IPS DF 4.7 (cell line): ENCODE measurements around the gene ZFPL1.
A peak's percentile ranks its signal among the peaks of the same experiment; 100 is the strongest.

ENCODE experiments used
- DNase-seq: peaks from one replicate; pipeline ENCODE4 v3.0.0-alpha.2; 2013; ENCODE audit warnings: low spot score; ENCODE audit errors: extremely low read depth

Gene ZFPL1

DNA sequence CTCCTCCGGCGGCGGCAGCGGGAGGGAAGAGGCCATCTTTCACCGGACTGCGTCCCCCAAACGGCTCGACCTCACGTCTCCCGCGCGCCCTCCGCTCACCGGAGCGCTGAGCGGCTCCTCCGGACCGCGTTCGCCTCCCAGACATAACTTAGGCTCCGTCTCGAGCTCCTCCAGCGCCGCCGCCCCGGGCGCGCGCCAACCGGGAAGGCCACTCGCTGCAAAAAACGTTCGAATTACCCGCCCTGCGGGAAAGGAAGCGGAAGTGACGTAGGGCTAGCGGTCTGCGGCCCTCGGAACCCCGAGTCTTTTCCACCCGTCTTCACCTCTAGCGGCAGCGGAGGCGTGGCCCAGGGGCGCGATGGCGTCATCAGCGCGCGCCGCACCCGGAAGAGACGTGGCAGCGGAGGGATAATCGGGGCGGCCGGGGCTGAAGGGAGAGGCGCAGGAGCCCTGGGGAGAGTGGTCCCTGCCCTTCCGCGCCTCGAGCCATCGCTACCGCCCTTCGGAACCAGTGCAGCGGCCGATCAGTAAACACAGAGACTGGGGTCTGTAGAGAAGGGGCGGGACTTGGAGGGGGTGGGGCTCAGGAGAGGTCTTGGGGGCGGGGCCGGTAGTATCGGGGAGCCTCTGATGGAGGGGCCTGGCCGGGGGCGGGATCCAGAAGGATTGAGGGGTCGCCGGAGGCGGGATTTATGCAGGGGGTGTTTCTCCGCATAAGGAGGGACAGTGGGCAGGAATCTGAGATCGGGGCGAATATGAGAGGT is at the start of gene ZFPL1, which contains the start of gene CDCA5:
Gene ZFPL1, plus strand, starts transcription at position 389 of the 764 bp plus-strand sequence. CDS start 477 bp downstream, outside the sequence.
Gene CDCA5, minus strand, starts transcription at position 207 of the 764 bp plus-strand sequence. Its CDS starts 62 bp downstream, at position 145.
- DNase-seq: no peak

DNA sequence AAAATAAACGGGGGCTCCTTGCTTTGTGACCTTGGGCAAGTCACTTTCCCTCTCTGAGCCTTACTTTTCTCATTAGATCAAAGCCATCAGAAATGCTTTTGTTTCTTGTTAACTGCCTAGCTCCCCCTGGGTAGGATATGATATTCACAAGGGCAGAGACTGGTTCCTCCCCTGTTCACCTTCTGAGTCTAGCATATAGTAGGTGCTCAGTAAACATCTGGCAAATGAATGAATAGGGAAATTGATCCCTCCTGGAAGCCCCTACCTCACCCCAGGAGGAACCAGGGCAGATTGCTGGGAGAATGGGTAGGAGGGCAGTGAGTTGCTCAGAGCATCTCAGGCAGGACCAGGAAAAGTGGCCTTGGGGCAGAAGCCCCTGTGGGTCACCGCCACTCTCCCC is 49.6 kb upstream of the ZFPL1 start:
- no peak for DNase-seq

DNA sequence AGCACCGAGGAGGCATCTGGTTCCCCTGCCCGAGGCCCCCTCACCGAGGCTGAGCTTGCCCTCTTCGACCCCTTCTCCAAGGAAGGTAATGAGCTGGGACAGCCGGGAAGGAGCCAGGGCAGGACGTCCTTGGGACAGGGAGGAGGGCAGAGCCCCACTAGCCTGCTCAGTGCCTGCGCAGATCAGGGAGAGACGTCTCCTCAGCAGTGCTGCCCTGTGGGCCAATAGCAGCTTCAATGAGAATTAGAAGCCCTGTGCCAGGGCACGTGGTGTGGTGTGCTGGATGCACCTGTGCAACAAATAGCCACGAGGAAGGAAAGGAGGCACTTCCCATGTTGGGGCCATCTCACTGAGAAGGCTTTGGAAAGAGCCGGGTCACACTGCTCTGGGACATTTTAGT is 48.4 kb upstream of the ZFPL1 start:
- no peak for DNase-seq

DNA sequence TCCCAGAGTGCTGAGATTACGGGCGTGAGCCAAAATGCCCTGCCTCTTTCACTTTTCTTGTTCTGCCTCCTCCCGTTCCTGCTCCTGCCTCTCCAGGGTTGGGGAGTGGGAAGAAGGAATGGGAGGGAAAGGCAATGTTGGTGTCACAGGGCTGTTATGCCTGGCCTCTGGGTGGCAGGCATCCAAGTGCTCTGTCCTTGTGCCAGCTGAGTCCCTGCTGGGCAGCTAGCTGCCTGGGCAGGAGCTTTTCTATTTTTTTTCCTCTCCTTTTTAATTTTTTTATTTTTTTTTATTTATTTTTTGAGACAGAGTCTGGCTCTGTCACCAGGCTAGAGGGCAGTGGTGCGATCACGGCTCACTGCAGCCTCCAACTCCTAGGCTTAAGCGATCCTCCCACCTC is 47.1 kb upstream of the ZFPL1 start:
- DNase-seq: no peak

GRCh38 chr11:65040520-65040846 is 43.5 kb upstream of the ZFPL1 start:
- DNase-seq: no peak

DNA sequence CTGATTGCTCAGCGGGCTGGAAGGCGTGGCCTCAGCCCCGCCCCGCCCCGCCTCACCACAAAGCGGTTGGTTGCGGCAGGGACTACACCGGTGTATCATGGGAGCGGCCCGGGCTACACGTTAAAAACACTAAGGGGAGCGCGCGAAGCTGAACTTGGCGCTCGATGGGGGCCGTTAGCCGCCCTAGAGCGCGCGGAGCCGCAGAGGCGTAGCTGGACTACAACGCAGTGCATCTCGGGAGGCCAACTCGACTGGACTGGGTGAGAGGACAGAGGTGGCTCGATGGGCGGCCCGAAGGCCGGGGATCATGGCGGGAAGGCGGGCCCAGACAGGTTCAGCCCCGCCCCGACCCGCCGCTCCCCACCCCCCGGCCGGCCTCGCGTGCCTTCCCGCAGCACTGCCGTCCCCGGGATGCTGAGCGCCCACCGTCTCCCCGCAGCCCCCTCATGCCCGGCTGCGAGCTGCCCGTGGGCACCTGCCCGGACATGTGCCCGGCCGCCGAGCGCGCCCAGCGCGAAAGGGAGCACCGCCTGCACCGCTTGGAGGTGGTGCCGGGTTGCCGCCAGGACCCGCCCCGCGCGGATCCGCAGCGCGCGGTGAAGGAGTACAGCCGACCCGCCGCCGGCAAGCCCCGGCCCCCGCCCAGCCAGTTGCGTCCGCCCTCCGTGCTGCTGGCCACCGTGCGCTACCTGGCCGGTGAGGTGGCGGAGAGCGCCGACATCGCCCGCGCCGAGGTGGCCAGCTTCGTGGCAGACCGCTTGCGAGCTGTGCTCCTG is 43.0 kb upstream of the ZFPL1 start, which contains the start of gene SAC3D1:
Gene SAC3D1, plus strand, starts transcription at position 364 of the 776 bp plus-strand sequence. Its CDS starts 83 bp downstream, at position 447.
- DNase-seq: peak; percentile 80

- no peak for DNase-seq
Observed at GRCh38 chr11:65042891-65043290, 41.1 kb upstream of the ZFPL1 start.

- no peak for DNase-seq
Observed at GRCh38 chr11:65043881-65044501, 40.0 kb upstream of the ZFPL1 start.

GRCh38 chr11:65045061-65045460 is 39.0 kb upstream of the ZFPL1 start:
- DNase-seq: no peak

- no peak for DNase-seq
Observed at GRCh38 chr11:65045728-65046127, 38.3 kb upstream of the ZFPL1 start.

- no peak for DNase-seq
Observed at GRCh38 chr11:65047581-65048422, 36.2 kb upstream of the ZFPL1 start.

DNA sequence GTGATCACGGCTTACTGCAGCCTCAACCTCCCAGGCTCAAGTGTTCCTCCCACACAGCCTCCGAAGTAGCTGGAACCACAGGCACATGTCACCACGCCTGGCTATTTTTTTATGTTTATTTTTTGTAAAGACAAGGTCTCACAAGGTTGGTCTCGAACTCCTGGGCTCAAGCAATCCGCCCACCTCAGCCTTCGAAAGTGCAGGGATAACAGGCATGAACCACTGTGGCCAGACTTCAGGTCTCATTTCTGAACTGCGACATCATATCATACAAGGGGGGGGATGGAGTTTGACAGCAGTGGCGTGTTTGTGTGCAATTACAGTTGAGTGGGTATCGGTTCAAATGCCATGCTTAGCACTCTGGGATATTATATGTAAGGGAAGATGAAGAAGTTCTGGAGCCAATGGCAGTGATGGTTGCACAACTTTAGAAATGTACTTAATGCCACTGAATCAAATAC is 32.6 kb upstream of the ZFPL1 start:
- no peak for DNase-seq

DNA sequence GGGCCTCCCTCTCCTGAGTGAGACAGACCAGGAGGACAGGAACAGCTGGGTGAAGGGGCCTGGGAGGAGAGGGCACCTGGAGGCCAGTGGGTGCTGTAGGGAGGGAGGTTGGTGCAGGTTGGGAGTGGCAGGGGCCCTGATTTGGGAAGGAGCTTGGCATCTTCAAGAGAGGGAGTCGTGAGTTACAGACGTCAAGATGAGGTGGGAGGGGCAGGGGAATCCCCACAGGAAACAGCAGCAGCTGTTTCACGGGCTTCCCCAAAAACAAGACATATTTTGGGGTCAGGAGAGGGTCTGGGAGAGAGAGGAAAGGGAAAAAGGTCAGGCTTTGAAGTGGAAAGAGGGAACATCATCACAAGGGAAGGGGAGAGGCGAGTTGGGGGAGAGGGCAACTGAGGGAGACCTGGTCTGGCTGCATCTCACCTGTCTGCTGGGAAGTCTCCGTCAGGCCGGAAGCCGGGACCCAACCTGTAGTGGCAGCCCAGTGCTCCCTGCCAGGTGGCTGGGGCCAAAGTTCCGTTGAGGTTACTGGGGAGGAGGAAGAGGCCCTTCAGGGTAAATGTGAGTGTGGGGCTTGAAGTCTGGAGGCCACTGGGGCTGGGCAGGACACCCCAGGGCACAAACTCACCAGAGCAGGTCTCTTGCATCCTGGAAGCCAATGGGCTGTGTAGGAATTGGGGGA is 30.1 kb upstream of the ZFPL1 start:
- no peak for DNase-seq

DNA sequence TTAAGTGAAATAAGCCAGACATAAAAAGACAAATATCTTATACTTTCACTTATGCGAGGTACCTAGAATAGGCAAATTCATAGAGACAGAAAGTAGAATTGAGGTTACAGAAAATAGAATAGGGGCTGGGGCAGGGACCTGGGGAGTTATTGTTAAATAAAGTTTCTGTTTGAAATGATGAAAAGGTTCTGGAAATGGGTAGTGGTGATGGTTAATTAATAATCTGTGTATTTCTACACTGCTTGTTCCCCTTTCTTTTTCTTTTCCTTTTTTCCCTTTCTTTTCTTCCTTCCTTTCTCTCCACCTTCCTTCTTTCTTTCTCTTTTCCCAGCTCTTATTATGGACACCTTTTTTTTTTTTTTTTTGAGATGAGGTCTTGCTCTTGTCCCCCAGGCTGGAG is 28.5 kb upstream of the ZFPL1 start:
- DNase-seq: no peak

- no peak for DNase-seq
Observed at GRCh38 chr11:65056999-65057398, 27.0 kb upstream of the ZFPL1 start.

DNA sequence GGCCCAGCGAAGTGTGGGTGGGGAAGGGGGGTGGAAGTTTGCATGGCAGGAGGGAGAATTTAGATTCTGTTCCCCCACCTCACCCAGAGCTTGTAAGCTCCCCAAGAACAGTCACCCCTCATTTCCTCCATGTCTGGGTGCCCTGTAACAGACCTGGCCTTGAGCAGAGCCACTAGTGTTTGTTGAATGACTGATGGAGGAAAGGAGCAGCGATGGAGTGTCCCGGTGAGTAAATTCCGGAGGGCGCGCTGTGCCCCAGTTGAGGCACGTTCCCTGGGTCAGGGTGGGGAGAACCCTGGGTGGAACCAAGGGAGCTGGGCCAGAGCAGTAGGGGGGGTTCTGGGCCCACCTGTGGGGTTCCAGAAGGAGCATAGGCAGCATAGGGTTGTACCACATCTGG is 26.5 kb upstream of the ZFPL1 start:
- no peak for DNase-seq

GRCh38 chr11:65058012-65058411 is 26.0 kb upstream of the ZFPL1 start:
- no peak for DNase-seq

DNA sequence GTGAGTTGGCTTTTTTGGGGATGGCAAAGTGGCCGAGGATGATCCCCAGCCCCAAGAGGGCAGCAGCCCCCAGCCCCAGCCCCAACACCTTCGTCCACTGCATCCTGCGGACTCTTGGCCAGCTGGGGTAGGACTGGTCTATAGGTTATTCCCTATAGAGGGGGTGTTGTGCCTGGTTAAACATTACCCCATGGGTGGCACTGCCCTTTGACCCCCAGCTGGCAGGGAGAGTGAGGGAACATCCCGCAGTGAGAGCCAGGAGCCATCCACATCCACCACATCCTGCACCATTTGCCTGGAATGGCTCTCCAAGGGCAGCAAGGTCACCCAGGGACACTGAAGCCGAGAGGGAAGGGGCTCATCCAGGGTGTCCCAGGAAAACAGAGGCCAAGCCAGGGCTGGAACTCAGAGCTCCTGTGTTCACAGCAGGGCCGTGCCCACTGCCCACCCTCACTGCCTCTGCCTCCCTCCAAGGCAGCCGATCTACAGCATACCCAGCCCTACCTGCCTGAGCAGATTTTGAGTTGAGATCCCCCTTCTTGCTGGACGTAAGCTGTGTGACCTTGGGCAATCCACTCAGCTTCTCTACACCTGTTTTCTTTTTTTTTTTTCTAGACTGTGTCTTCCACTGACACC is 25.5 kb upstream of the ZFPL1 start, which contains the start of gene NAALADL1:
Gene NAALADL1, minus strand, starts transcription at position 135 of the 636 bp plus-strand sequence. Its CDS starts 32 bp downstream, at position 103.
- no peak for DNase-seq

- DNase-seq: no peak
Observed at GRCh38 chr11:65059523-65059922, 24.5 kb upstream of the ZFPL1 start.
